ENCODE results near the gene SNPH.

Gene SNPH

DNA sequence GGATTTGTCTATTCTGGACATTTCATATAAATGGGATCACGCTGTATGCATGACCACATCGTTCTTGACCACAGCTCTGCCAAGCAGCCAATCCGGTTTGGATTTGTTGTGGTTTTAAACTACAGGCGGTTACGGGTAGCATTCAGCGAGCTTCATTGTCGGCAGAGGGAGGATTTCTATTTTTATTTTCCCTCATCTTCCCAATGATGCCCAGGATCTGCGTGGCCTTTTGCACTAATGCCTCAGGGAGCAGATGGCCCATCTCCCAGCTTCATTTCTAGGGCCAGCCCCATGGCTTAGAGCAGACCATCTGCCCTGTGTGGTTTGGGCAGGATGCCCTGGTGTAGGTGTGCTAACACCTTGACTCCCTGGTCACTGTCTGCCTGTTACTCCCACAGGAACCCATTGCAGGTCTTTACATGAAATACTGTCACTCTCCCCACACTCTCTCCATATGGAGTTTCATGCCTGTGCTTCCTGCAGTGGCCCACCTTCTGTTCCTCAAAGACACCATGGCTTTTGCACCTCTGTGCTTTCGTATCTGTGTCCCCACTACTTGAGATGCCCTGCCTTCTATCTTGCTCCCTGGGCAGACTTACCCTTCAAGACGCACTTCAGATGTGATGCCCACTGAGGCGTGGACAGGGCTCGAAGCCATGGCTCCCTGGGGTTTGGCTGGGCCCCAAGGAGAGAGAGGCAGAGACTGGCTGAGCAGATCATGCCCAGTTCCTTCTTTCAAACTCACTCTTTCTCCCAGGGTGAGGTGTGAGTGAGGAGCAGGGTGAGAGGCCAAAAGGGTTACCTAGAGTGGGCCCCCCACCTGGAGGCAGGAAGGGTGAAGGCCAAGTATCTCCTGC is 36.8 kb downstream of the SNPH start:
- H3K27ac ChIP-seq (replicated peaks) = no peak overlapping the region
- peak in 1 of 2 experiments; percentile 53 for DNase-seq (ENCODE audit: low read depth in 1 of 2, low spot score in 1 of 2)
- no peak for TF ChIP-seq POLR2AphosphoS5 (IDR thresholded peaks at IDR 0.05; ENCODE audit: low read depth)
- TF ChIP-seq SPI1 (IDR thresholded peaks at IDR 0.05; ENCODE audit: borderline replicate concordance, low read depth) = no peak
- TF ChIP-seq, protein P1, sequence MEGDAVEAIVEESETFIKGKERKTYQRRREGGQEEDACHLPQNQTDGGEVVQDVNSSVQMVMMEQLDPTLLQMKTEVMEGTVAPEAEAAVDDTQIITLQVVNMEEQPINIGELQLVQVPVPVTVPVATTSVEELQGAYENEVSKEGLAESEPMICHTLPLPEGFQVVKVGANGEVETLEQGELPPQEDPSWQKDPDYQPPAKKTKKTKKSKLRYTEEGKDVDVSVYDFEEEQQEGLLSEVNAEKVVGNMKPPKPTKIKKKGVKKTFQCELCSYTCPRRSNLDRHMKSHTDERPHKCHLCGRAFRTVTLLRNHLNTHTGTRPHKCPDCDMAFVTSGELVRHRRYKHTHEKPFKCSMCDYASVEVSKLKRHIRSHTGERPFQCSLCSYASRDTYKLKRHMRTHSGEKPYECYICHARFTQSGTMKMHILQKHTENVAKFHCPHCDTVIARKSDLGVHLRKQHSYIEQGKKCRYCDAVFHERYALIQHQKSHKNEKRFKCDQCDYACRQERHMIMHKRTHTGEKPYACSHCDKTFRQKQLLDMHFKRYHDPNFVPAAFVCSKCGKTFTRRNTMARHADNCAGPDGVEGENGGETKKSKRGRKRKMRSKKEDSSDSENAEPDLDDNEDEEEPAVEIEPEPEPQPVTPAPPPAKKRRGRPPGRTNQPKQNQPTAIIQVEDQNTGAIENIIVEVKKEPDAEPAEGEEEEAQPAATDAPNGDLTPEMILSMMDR (IDR thresholded peaks at IDR 0.05; ENCODE audit: insufficient read depth, low read length) = no peak
- no peak for TF ChIP-seq GABPA (IDR thresholded peaks at IDR 0.05; ENCODE audit: low read depth)
- TF ChIP-seq, protein P2, sequence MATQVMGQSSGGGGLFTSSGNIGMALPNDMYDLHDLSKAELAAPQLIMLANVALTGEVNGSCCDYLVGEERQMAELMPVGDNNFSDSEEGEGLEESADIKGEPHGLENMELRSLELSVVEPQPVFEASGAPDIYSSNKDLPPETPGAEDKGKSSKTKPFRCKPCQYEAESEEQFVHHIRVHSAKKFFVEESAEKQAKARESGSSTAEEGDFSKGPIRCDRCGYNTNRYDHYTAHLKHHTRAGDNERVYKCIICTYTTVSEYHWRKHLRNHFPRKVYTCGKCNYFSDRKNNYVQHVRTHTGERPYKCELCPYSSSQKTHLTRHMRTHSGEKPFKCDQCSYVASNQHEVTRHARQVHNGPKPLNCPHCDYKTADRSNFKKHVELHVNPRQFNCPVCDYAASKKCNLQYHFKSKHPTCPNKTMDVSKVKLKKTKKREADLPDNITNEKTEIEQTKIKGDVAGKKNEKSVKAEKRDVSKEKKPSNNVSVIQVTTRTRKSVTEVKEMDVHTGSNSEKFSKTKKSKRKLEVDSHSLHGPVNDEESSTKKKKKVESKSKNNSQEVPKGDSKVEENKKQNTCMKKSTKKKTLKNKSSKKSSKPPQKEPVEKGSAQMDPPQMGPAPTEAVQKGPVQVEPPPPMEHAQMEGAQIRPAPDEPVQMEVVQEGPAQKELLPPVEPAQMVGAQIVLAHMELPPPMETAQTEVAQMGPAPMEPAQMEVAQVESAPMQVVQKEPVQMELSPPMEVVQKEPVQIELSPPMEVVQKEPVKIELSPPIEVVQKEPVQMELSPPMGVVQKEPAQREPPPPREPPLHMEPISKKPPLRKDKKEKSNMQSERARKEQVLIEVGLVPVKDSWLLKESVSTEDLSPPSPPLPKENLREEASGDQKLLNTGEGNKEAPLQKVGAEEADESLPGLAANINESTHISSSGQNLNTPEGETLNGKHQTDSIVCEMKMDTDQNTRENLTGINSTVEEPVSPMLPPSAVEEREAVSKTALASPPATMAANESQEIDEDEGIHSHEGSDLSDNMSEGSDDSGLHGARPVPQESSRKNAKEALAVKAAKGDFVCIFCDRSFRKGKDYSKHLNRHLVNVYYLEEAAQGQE (IDR thresholded peaks at IDR 0.05; ENCODE audit: insufficient replicate concordance, low read depth) = no peak
- no peak overlapping the region for H3K4me3 ChIP-seq (replicated peaks; ENCODE audit: insufficient read depth, low read length)
- H3K27me3 ChIP-seq (ENCODE audit: insufficient read depth, poor library complexity, severe bottlenecking) = peaks cover 2% of the 10 kb centered on the region

GRCh38 chr20:1304710-1305515 is 38.8 kb downstream of the SNPH start:
- TF ChIP-seq GABPA (IDR thresholded peaks at IDR 0.05; ENCODE audit: low read depth) (no peak), POLR2AphosphoS5 (IDR thresholded peaks at IDR 0.05; ENCODE audit: low read depth) (no peak), SPI1 (IDR thresholded peaks at IDR 0.05; ENCODE audit: borderline replicate concordance, low read depth) (no peak)
- TF ChIP-seq, protein P1 (IDR thresholded peaks at IDR 0.05; ENCODE audit: insufficient read depth, low read length) = no peak
- TF ChIP-seq, protein P2 (IDR thresholded peaks at IDR 0.05; ENCODE audit: insufficient replicate concordance, low read depth) = no peak
- peaks cover 2% of the 10 kb centered on the region for H3K27me3 ChIP-seq (ENCODE audit: insufficient read depth, poor library complexity, severe bottlenecking)
- H3K4me3 ChIP-seq (replicated peaks; ENCODE audit: insufficient read depth, low read length) = no peak overlapping the region
- DNase-seq (ENCODE audit: low read depth in 1 of 2, low spot score in 1 of 2) = no peak
- no peak overlapping the region for H3K27ac ChIP-seq (replicated peaks)

DNA sequence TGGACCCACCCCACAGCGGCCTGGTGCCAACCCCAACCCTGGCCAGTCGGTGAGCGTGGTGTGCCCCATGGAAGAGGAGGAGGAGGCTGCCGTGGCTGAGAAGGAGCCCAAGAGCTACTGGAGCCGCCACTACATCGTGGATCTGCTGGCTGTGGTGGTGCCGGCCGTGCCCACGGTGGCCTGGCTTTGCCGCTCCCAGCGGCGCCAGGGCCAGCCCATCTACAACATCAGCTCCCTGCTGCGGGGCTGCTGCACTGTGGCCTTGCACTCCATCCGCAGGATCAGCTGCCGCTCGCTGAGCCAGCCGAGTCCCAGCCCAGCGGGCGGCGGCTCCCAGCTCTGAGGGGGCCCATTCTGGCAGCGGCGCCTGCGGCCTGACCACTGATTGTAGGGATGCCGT is 39.6 kb downstream of the SNPH start:
- Histone ChIP-seq H3K4me3 (replicated peaks; ENCODE audit: insufficient read depth, low read length) (no peak overlapping the region), H3K27ac (replicated peaks) (no peak overlapping the region), H3K27me3 (ENCODE audit: insufficient read depth, poor library complexity, severe bottlenecking) (peaks cover 2% of the 10 kb centered on the region)
- no peak for DNase-seq (ENCODE audit: low read depth in 1 of 2, low spot score in 1 of 2)
- TF ChIP-seq POLR2AphosphoS5 (IDR thresholded peaks at IDR 0.05; ENCODE audit: low read depth) (no peak), GABPA (IDR thresholded peaks at IDR 0.05; ENCODE audit: low read depth) (no peak), SPI1 (IDR thresholded peaks at IDR 0.05; ENCODE audit: borderline replicate concordance, low read depth) (no peak)
- TF ChIP-seq, protein P2 (IDR thresholded peaks at IDR 0.05; ENCODE audit: insufficient replicate concordance, low read depth) = no peak
- TF ChIP-seq, protein P1 (IDR thresholded peaks at IDR 0.05; ENCODE audit: insufficient read depth, low read length) = no peak

Measured in HL-60 (cell line).